Right lung (tissue), 5 donors: Measurements from ENCODE around the gene NCCRP1. TPM values are rescaled to one million over a fixed set of nuclear protein-coding genes. Genes with fewer than 3 reads are reported as not detected.

Experiments
- DNase-seq, 2 donors: peaks; one replicate each; pipeline ENCODE4 v3.0.0-alpha.2; 2013
- polyA plus RNA-seq, 5 donors: library from polyadenylated mRNA; unstranded; fragments of 120-200 nt; gene quantifications; one replicate each; pipeline versions ENCODE4 v1.2.1 to v1.2.3, GENCODE V29; 2013; ENCODE audit warnings: inconsistent platforms in 1 of 5, low replicate concordance in 1 of 5; ENCODE audit not compliant: insufficient read length in 5 of 5, insufficient read depth in 1 of 5

Gene NCCRP1
- polyA plus RNA-seq, 5 donors = 0.09 to 0.29 (median 0.21) TPM

- no peak for DNase-seq
Measured at GRCh38 chr19:39164289-39164688, 32.5 kb upstream of the NCCRP1 start.

DNA sequence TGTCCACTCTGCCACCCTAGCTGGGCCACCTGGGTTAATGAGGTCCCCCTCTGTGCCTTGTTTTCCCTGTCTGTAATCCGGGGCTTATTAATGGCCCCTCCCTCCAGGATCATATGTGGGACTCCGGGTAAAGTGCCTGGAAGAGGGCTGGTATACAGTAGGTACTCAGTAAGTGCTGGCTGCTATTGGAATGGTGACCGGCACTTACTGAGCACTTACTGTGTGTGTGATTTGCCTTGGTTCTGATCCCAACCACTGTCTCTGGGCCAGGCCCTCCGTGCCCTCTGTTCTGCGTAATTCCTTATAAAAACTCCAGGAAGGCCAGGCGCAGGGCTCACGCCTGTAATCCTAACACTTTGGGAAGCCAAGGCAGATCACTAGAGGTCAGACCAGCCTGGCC is 30.9 kb upstream of the NCCRP1 start:
- no peak for DNase-seq

DNA sequence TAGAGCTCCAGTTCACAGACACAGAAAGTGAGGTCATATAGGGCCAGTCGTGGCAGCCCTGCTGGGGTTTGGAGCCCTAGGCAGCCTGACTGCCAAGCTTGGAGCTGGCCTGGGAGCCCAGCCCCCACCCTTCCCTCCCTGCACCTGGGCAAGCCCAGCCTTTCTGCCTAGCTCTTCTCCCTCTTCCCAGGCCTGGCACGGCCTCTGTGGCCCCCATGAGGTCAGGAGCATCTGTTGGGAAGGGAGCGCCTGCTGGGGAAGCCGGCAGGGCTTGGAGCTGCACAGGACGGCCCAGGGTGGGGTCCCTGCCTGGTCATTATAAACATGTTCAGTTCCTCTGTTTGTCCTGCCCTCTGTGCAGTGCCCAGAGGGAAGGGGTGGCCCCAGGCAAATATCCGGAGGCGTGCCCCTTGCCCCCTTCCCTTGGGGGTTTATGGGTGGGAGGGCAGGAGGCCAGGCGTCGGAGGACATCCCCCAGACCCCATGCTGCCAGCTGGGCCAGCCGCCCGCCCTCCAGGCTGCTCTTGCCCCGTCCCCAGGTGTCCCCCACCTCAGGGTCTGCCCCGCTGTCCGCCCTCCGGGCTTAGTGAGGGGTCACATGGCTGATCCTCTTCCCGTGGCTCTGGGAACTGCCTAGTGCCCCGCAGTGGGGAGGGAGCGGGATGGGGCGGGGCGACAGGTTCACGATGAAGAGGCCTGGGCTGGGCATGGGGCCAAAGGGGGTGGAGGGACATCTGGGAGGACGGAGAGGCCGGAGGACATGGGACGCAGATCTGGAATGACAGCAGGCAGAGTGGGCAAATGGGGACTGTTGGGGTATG is 30.0 kb upstream of the NCCRP1 start:
- DNase-seq = peak; percentile 76 to 81

DNA sequence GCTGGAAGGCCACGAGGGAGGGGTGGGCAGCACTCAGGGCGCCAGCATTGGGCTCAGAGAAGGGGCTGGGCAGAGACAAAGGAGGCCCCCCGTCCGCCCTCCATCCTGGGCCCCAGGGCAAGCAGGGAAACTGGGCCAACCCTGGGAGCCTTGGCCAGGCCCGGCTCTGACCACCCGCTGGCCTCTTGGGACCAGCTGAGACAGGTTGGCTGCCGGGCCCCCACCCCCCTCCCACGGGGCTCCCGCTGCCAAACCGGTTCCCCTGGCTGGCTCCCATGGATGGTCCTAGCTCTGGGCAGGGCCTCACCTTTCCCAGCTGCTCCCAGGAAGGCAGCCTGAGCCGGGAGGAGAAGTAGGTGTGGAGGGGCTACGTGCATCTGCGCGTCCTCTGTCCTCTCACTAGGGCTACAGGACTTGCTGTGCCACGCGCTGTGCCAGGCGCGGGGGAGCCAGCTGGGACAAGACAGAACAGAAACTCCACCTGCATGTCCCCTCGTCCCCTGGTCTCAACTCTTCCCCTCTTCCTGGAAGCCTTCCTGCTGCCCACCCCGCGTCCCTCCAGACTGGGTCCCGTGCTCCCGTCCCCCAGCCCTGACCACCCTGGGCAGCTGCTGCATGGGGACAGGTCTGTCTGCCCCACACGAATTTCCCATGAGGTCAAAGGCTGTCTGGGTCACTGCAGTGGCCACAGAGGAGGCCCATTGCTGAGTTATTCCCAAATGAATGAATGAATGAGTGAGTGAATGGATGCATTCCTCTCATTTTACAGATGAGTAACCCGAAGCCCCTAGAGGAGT is 29.1 kb upstream of the NCCRP1 start:
- peak; percentile 62 to 67 for DNase-seq

- no peak for DNase-seq
Measured at GRCh38 chr19:39168258-39169142, 28.3 kb upstream of the NCCRP1 start.

DNA sequence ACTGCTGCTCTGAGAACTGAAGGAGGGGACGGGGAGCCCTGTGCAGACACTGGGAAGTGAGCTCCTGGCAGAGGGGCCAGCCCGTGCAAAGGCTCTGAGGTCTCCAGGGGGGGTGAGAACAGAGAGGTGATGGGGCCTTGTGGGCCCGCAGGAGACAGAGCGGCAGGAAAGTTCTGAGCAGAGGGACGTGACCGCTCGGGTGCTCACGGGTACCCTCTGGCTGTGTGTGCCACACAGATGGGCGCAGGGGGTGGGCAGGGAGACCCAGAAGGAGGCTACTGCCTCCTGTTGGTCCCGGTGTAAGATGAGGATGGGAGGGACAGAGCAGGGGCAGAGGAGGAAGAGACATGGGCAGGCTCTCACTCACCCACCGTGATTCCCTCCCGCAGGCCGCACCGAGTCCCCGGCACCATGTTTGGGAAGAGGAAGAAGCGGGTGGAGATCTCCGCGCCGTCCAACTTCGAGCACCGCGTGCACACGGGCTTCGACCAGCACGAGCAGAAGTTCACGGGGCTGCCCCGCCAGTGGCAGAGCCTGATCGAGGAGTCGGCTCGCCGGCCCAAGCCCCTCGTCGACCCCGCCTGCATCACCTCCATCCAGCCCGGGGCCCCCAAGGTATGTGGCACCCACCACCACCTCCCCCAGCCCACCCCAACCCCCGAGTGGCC is 27.5 kb upstream of the NCCRP1 start:
- no peak for DNase-seq

DNA sequence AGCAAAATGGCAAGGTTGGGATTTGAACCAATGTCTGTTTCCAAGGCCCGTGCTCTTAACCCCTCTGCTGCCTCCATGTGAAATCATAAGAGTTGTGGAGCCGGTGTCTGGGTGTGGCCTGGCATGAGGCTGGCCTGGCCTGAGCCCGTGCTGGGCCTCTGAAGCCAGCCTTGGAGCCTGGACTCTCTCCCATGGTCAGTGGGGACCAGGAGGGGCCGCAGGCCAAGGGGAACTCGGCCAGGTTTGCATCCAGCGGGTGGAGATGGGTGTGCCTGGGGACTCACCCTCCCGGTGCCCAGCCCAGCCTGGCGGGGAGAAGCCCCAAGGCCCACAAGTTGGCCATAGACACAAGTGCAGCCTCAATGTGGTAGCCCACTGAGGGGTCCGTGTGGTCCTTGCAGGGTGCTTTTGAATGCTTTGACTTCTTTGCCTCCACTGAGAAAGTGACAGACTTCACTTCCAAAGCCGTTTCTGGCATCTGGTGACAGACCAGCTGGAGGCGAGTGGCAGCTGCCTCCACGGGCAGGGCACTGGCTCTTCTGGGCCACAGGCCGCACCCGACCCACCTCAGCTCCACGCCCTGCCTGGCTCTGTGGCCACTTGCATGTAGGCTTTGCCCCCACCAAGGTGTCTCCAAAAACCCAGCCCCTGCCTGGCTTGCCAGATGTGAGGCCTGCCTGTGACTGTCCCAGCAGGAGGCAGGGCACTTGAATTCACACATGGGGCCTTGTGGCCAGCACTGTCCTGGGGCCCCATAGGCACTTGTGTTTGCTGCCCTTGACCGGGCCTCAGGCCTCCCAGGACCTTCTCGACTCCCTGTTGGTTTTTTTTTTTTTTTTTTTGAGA is 26.2 kb upstream of the NCCRP1 start:
- DNase-seq = no peak

DNA sequence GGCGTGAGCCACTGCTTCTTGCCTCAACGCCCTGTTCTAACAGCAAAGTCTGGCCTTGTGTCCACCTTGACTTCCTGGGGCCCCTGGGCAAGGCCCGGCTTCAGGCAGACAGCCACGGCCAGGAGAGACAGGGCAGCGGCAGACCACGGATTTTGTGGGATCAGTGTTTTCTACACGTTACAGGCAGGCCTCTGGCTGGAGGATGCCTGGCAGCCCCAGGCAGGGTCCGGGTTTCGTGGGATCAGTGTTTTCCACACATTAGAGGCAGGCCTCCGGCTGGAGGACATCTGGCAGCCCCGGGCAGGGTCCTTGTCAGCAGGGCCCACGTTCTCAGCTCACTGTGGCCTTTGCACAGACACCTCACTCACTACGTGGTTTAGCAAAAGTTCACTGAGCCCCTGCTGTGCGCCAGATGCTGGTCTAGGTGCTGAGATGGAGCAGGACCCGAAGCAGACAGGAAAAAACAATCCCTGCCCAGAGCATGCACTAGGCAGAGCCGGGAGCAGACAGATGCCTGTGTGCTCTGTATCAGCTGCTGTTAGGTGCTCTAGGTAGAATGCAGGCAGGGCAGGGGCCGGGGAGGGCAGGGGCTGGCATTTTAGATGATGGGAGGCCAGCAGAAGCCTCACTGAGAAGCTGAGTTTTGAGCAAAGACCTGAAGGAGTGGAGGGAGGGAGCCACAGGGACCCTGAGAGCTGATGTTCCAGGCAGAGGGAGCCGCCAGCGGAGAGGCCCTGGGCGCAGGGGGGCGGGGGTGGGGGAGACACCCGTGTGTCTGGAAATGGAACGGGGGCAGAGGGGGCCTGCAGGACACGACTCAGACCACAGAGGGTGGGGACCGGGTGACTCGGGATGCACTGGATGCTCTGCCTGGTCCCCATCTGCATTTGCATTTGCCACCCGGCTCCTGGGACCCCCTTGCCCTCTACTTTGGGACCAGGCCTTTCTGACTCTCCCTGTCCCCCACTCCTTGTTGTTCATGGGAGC is 25.0 kb upstream of the NCCRP1 start:
- DNase-seq = no peak

DNA sequence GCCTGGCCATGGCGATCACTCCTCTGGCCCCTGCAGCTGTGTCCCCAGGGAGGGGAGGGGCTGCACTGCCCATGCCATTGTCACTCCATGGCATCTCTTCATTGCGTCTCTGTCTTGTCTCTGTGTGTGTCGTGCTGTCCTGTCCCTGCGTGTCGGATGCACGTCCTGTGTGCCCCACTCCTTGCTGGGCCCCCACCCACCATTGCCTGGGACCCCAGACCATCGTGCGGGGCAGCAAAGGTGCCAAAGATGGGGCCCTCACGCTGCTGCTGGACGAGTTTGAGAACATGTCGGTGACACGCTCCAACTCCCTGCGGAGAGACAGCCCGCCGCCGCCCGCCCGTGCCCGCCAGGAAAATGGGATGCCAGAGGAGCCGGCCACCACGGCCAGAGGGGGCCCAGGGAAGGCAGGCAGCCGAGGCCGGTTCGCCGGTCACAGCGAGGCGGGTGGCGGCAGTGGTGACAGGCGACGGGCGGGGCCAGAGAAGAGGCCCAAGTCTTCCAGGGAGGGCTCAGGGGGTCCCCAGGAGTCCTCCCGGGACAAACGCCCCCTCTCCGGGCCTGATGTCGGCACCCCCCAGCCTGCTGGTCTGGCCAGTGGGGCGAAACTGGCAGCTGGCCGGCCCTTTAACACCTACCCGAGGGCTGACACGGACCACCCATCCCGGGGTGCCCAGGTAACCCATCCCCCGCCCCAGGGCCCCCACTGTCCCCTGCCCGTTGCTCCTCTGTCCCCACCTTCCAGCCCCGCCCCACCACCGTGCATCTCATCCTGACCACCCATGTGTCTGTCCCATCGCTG is 23.9 kb upstream of the NCCRP1 start:
- no peak for DNase-seq

- no peak for DNase-seq
Measured at GRCh38 chr19:39173502-39173991, 23.2 kb upstream of the NCCRP1 start.

GRCh38 chr19:39174142-39174541 is 22.6 kb upstream of the NCCRP1 start:
- DNase-seq = no peak

GRCh38 chr19:39174558-39175544 is 21.9 kb upstream of the NCCRP1 start:
- DNase-seq = no peak

DNA sequence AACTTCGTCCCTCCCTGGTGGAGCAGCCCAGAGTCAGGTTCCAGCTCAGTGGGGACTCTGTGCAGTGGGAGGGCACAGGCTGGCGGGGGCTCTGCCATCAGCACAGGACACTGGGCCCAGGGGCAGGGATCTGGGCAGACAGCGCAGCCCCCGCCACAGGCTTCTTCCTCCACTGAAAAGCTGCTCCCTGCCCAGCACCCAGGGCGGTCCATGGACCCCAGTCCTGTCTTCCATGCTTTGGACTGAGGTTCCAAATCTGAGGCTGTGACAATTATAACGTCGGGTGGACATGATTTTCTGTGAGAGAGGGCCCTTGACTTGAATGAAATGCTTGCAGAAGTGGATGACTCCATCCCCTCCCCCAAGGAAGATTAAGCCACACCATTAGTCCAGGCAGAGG is 21.2 kb upstream of the NCCRP1 start:
- no peak for DNase-seq

DNA sequence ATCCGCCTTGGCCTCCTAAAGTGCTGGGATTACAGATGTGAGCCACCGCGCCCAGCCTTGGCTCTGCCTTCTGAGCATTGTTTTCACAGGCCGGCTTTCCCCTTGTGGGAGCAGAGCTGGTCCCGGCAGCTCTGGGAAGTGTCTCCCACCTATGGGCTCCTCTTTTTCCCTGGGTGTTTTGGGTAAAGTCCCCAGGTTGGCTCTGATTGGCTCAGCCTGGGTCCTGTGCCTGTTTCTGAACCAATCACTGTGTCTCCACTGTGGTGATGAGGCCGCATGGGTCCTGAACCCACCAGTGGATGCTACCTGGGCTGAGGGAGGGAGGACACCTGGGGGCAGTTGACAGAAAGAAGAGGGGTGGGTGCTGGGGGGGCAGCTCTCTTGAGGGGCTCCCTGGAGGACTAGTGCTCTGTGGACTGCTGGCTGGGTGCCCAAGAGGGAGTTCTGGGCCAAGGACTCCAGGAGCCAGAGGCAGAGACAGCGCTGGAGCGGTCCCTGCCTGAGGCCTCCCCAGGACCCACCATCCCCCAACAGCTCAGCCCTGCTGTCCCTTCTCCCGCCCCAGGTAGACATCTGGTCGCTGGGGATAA is 19.6 kb upstream of the NCCRP1 start:
- DNase-seq = no peak

- DNase-seq = no peak
Measured at GRCh38 chr19:39177736-39178135, 19.0 kb upstream of the NCCRP1 start.

DNA sequence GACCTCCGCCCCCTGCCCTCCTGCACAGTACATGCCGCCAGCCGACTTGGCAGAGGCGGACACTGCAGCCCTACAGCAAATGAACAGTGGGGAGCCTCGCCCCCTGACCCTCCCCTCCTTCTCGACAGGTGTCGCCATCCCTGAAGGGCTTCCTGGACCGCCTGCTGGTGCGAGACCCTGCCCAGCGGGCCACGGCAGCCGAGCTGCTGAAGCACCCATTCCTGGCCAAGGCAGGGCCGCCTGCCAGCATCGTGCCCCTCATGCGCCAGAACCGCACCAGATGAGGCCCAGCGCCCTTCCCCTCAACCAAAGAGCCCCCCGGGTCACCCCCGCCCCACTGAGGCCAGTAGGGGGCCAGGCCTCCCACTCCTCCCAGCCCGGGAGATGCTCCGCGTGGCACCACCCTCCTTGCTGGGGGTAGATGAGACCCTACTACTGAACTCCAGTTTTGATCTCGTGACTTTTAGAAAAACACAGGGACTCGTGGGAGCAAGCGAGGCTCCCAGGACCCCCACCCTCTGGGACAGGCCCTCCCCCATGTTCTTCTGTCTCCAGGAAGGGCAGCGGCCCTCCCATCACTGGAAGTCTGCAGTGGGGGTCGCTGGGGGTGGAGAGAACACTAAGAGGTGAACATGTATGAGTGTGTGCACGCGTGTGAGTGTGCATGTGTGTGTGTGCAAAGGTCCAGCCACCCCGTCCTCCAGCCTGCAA is 18.3 kb upstream of the NCCRP1 start:
- no peak for DNase-seq
